Nephron progenitor cell (in vitro differentiated cells): ENCODE measurements around the gene TRIM63.
A peak's percentile ranks its signal among the peaks of the same experiment; 100 is the strongest.

Experiments used
- DNase-seq: peaks from one replicate; pipeline ENCODE4 v3.0.0; 2021
- H3K27ac Mint-ChIP-seq: 2 replicates; pipeline ENCODE4 v1.8.0; 2021; ENCODE audit warnings: mild to moderate bottlenecking, moderate library complexity, mixed read lengths
- H3K27me3 Mint-ChIP-seq: 2 replicates; pipeline ENCODE4 v1.8.0; 2021; ENCODE audit warnings: mild to moderate bottlenecking, low read depth, mixed read lengths; ENCODE audit not compliant: poor library complexity
- H3K36me3 Mint-ChIP-seq: 2 replicates; pipeline ENCODE4 v1.8.0; 2021; ENCODE audit warnings: low read depth, mixed read lengths
- H3K4me1 Mint-ChIP-seq: 2 replicates; pipeline ENCODE4 v1.8.0; 2021; ENCODE audit warnings: mixed read lengths
- H3K4me3 Mint-ChIP-seq: 2 replicates; pipeline ENCODE4 v1.8.0; 2021; ENCODE audit warnings: mild to moderate bottlenecking, moderate library complexity, mixed read lengths
- H3K9me3 Mint-ChIP-seq: 2 replicates; pipeline ENCODE4 v1.8.0; 2021; ENCODE audit warnings: mild to moderate bottlenecking, moderate library complexity, mixed read lengths
- CTCF ChIP-seq: fragments of 200-600 bp; sonication (generic); IDR thresholded peaks from 2 replicates; pipeline ENCODE4 v1.5.0; 2021; ENCODE audit warnings: antibody characterized with exemption

The TRIM63 gene

DNA sequence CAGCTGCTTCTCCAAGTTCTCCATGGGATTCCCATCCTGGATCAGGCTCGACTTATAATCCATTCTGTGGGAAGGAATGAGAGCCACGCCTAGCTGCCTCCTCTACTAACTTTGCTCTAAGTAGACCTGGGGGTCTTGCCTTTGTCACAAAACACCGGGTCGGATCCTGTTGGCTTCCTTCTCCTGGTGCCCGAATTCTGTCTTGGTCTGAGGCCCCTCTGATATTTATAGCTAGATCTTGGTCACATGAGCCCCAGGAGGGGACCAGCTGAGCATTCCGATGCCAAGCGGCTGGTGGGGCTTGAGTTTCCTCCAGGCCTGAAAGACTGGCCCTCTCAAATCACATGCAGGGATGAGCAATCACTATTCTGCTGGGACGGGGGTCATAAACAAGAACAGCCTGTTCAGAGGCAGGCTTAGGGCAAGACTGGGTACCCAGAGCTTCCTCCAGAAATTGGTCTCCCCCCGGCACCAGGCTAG lies at the start of gene TRIM63:
TSS of gene TRIM63 (minus strand) at position 199 of the 480 bp plus-strand sequence. CDS start at position 63, 136 bp downstream.
- H3K9me3 Mint-ChIP-seq, result no peaks in the 10 kb centered on the region
- peak within 1 kb of the TSS; percentile 33 for H3K4me3 Mint-ChIP-seq

GRCh38 chr1:26114165-26114927 lies 46.9 kb upstream of the TRIM63 start:
- H3K4me1 Mint-ChIP-seq, result peaks cover 27% of the 10 kb centered on the region
- H3K4me3 Mint-ChIP-seq, result no peak overlapping the region
- H3K27me3 Mint-ChIP-seq, result peaks cover 5% of the 10 kb centered on the region
- no peak for DNase-seq
- no peaks in the 10 kb centered on the region for H3K9me3 Mint-ChIP-seq
- no peak for TF ChIP-seq CTCF
- H3K27ac Mint-ChIP-seq, result no peak overlapping the region
- peaks cover 36% of the 10 kb centered on the region for H3K36me3 Mint-ChIP-seq

More for the DNA sequence above, at the start of gene TRIM63:
- DNase-seq, result peak; percentile 24
- H3K27me3 Mint-ChIP-seq, result peaks cover 22% of the 10 kb centered on the region
- no peaks in the 10 kb centered on the region for H3K36me3 Mint-ChIP-seq
- no peak for TF ChIP-seq CTCF
- H3K27ac Mint-ChIP-seq, result no peak within 1 kb of the TSS
- peaks cover 44% of the 10 kb centered on the region for H3K4me1 Mint-ChIP-seq

DNA sequence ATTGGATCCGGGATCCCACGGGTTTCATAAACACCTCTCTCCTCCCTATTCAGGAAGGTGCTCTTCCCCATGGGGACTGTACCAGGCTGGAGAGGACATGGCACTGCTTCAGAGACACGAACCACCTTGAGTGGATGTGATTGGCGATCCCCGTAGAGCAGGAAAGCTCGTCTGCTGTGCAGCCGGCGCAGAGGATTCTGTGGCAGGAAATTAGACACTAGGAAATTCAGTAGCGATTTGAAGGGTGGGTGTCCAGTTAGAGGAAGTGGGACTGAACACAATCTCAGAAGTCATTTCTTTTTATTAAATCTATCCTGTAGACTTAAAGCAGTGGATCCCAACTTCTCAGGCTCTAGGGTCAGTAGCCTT lies 45.0 kb upstream of the TRIM63 start:
- DNase-seq, result no peak
- H3K4me3 Mint-ChIP-seq, result peak overlapping the region; percentile 86
- H3K27ac Mint-ChIP-seq, result peak overlapping the region; percentile 77
- no peaks in the 10 kb centered on the region for H3K9me3 Mint-ChIP-seq
- peaks cover 27% of the 10 kb centered on the region for H3K4me1 Mint-ChIP-seq
- TF ChIP-seq CTCF, result no peak
- H3K27me3 Mint-ChIP-seq, result peaks cover 8% of the 10 kb centered on the region
- H3K36me3 Mint-ChIP-seq, result peaks cover 18% of the 10 kb centered on the region

DNA sequence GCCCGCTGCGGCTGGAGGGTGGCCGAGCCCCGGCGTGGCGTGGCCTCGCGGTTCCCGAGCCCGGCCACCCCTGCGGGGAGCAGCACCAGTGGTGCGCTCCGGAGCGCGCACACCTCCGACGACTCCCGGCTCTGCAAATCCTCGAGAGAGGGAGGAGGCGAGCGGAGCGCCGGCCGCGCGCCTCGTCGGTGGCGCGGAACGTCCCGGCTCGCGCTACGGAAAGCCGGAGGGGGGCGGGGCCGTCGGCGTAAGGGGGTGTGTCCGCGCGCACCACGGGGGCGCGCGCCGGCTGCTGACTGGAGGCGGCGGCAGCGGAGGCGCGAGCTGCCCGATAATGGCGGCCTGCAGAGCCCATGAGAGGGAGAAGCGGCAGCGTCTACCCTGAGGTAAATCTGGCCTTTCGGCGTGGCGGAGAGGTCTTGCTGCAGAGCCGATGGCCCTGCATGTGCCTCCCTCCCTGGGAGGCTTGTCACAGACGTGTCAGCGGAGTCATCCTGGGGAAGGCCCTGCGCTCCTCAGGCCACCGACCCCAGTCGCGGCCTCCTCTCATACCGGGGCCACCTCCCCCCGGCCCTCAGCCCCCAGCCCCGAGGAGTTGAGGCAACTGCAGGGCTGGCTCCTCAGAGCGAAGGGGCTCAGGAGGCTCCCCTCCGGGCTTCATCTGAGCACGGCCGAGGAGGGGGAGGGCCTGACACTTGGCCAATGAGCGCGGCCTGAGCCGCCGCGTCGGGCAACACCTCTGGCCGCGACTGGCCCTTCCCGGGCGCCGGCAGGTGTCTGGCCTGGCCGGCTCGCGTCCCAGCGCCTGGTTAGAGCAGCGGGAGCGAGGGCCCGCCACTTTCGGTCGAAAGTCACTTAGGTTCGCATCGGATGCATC lies 44.3 kb upstream of the TRIM63 start, which contains the start of gene PDIK1L:
TSS of gene PDIK1L (plus strand) at position 295 of the 877 bp plus-strand sequence. CDS start 2,485 bp downstream, outside the sequence.
- no peaks in the 10 kb centered on the region for H3K9me3 Mint-ChIP-seq
- DNase-seq, result peak; percentile 96
- H3K27me3 Mint-ChIP-seq, result peaks cover 8% of the 10 kb centered on the region
- H3K4me3 Mint-ChIP-seq, result peak within 1 kb of the TSS; percentile 91
- H3K4me1 Mint-ChIP-seq, result peaks cover 27% of the 10 kb centered on the region
- TF ChIP-seq CTCF, result no peak
- H3K27ac Mint-ChIP-seq, result peak within 1 kb of the TSS; percentile 92
- H3K36me3 Mint-ChIP-seq, result peaks cover 14% of the 10 kb centered on the region

DNA sequence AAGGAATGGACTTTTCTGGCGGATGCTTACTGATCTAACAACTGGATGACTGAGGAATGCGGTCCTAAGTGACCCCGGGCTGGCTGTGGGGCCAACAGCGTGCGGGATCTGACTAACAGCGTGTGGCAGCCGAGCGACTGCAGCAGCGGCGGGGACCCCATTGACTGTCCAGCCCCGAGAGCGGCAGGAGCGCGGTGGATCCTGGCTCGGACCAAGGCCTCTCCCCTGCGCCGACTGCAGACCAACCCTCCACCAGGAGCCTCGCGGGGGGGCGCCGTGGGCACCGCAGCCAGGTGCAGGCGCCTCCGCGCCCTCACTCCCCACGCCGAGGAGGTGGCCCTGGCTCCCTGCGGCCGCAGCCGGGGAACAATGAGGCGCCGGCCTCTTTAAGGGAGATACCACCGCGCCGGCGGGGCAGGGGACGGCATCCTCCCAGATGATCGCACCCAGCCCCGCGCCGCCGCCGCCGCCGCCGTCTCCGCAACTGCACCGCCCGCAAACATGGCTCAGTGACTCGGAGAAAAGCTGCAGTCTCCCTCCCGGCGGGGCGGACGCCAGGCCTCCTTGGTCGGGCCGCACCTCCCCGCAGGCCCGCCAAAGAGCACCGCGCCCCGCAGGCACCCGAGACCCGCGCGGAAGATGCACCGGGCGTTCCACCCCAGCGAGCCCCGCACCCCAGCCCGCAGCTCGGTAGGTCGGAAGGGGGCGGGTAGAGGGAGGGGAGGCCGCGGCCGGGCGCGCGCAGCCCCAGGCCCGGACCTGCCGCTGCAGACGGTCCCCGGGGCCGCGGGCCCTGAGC lies 43.5 kb upstream of the TRIM63 start:
- H3K4me3 Mint-ChIP-seq, result peak overlapping the region; percentile 91
- H3K9me3 Mint-ChIP-seq, result no peaks in the 10 kb centered on the region
- no peak for TF ChIP-seq CTCF
- peak; percentile 88 for DNase-seq
- peaks cover 14% of the 10 kb centered on the region for H3K36me3 Mint-ChIP-seq
- peaks cover 8% of the 10 kb centered on the region for H3K27me3 Mint-ChIP-seq
- H3K4me1 Mint-ChIP-seq, result peaks cover 27% of the 10 kb centered on the region
- H3K27ac Mint-ChIP-seq, result peak overlapping the region; percentile 90
